ENCODE results near the gene YTHDC1. TPM values are rescaled to one million over a fixed set of nuclear protein-coding genes. Genes with fewer than 3 reads are reported as not detected.
"Not testable (repeated sequence)": the region's sequence is repeated elsewhere in the genome, so short reads cannot be mapped to it uniquely, and the experiment has no call there.

The YTHDC1 gene
- total and polyA plus RNA-seq, 4 donors = 37.8 to 103 (median 66.8) TPM

- Histone ChIP-seq H3K27me3 (ENCODE audit: control insufficient read depth in 1 of 2, insufficient read depth in 2 of 2, low read length in 1 of 2) (no peaks in the 10 kb centered on the region), H3K27ac (ENCODE audit: low read depth in 1 of 2, low read length in 2 of 2) (no peak overlapping the region), H3K4me1 (ENCODE audit: control insufficient read depth in 1 of 2, insufficient read depth in 2 of 2, low read length in 2 of 2) (no peaks in the 10 kb centered on the region), H3K9me3 (ENCODE audit: control insufficient read depth, low read length) (no peaks in the 10 kb centered on the region), H3K4me3 (ENCODE audit: low read length in 2 of 2) (no peak overlapping the region), H3K36me3 (ENCODE audit: control insufficient read depth in 1 of 2, insufficient read depth in 2 of 2, low read length in 1 of 2) (peaks cover 0 to 2% of the 10 kb centered on the region in 2 donors)
- DNase-seq = no peak
- ATAC-seq (ENCODE audit: low FRiP score) = no peak
- WGBS, 2 donors = 83 to 92% methylated on average over 1 of the region's 1 CpG
- intact Hi-C loops (cut with DNase I) = no loop called here
These were observed 58.6 kb downstream of the YTHDC1 start for GRCh38 chr4:68291256-68291655.

GRCh38 chr4:68288393-68288740 lies 61.5 kb downstream of the YTHDC1 start:
- ATAC-seq (ENCODE audit: low FRiP score) (no peak), DNase-seq (no peak)
- Histone ChIP-seq H3K27me3 (ENCODE audit: control insufficient read depth in 1 of 2, insufficient read depth in 2 of 2, low read length in 1 of 2) (no peaks in the 10 kb centered on the region), H3K4me3 (ENCODE audit: low read length in 2 of 2) (no peak overlapping the region), H3K4me1 (ENCODE audit: control insufficient read depth in 1 of 2, insufficient read depth in 2 of 2, low read length in 2 of 2) (no peaks in the 10 kb centered on the region), H3K36me3 (ENCODE audit: control insufficient read depth in 1 of 2, insufficient read depth in 2 of 2, low read length in 1 of 2) (no peaks in the 10 kb centered on the region), H3K27ac (ENCODE audit: low read depth in 1 of 2, low read length in 2 of 2) (no peak overlapping the region), H3K9me3 (ENCODE audit: control insufficient read depth, low read length) (no peaks in the 10 kb centered on the region)
- intact Hi-C loops (cut with DNase I) = no loop called here
- 47 to 66% methylated on average over 2 of the region's 2 CpGs for WGBS, 2 donors

GRCh38 chr4:68287704-68288392 lies 62.0 kb downstream of the YTHDC1 start:
- Histone ChIP-seq H3K9me3 (ENCODE audit: control insufficient read depth, low read length) (no peaks in the 10 kb centered on the region), H3K27me3 (ENCODE audit: control insufficient read depth in 1 of 2, insufficient read depth in 2 of 2, low read length in 1 of 2) (no peaks in the 10 kb centered on the region), H3K4me1 (ENCODE audit: control insufficient read depth in 1 of 2, insufficient read depth in 2 of 2, low read length in 2 of 2) (no peaks in the 10 kb centered on the region), H3K27ac (ENCODE audit: low read depth in 1 of 2, low read length in 2 of 2) (no peak overlapping the region), H3K4me3 (ENCODE audit: low read length in 2 of 2) (no peak overlapping the region), H3K36me3 (ENCODE audit: control insufficient read depth in 1 of 2, insufficient read depth in 2 of 2, low read length in 1 of 2) (no peaks in the 10 kb centered on the region)
- intact Hi-C loops (cut with DNase I) = no loop called here
- DNase-seq = no peak
- 52 to 68% methylated on average over 3 of the region's 3 CpGs for WGBS, 2 donors
- ATAC-seq (ENCODE audit: low FRiP score) = no peak

- no peak overlapping the region for H3K27ac ChIP-seq (ENCODE audit: low read depth in 1 of 2, low read length in 2 of 2)
- H3K4me1 ChIP-seq (ENCODE audit: control insufficient read depth in 1 of 2, insufficient read depth in 2 of 2, low read length in 2 of 2) = no peaks in the 10 kb centered on the region
- H3K27me3 ChIP-seq (ENCODE audit: control insufficient read depth in 1 of 2, insufficient read depth in 2 of 2, low read length in 1 of 2) = no peaks in the 10 kb centered on the region
- ATAC-seq (ENCODE audit: low FRiP score) = no peak
- intact Hi-C loops (cut with DNase I) = no loop called here
- H3K9me3 ChIP-seq (ENCODE audit: control insufficient read depth, low read length) = no peaks in the 10 kb centered on the region
- WGBS, 2 donors = 81% methylated on average over 3 of the region's 3 CpGs
- H3K4me3 ChIP-seq (ENCODE audit: low read length in 2 of 2) = no peak overlapping the region
- no peaks in the 10 kb centered on the region for H3K36me3 ChIP-seq (ENCODE audit: control insufficient read depth in 1 of 2, insufficient read depth in 2 of 2, low read length in 1 of 2)
- no peak for DNase-seq
These were observed 66.2 kb downstream of the YTHDC1 start for GRCh38 chr4:68283714-68284113.

GRCh38 chr4:68283095-68283494 lies 66.8 kb downstream of the YTHDC1 start:
- H3K9me3 ChIP-seq (ENCODE audit: control insufficient read depth, low read length) = no peaks in the 10 kb centered on the region
- no peaks in the 10 kb centered on the region for H3K36me3 ChIP-seq (ENCODE audit: control insufficient read depth in 1 of 2, insufficient read depth in 2 of 2, low read length in 1 of 2)
- intact Hi-C loops (cut with DNase I) = no loop called here
- WGBS, 2 donors = 84 to 86% methylated on average over 2 of the region's 2 CpGs
- H3K4me3 ChIP-seq (ENCODE audit: low read length in 2 of 2) = no peak overlapping the region
- H3K27ac ChIP-seq (ENCODE audit: low read depth in 1 of 2, low read length in 2 of 2) = no peak overlapping the region
- ATAC-seq (ENCODE audit: low FRiP score) (no peak), DNase-seq (no peak)
- no peaks in the 10 kb centered on the region for H3K27me3 ChIP-seq (ENCODE audit: control insufficient read depth in 1 of 2, insufficient read depth in 2 of 2, low read length in 1 of 2)
- no peaks in the 10 kb centered on the region for H3K4me1 ChIP-seq (ENCODE audit: control insufficient read depth in 1 of 2, insufficient read depth in 2 of 2, low read length in 2 of 2)

- H3K27ac ChIP-seq (ENCODE audit: low read depth in 1 of 2, low read length in 2 of 2); H3K9me3 ChIP-seq (ENCODE audit: control insufficient read depth, low read length); H3K4me3 ChIP-seq (ENCODE audit: low read length in 2 of 2); ATAC-seq (ENCODE audit: low FRiP score); H3K36me3 ChIP-seq (ENCODE audit: control insufficient read depth in 1 of 2, insufficient read depth in 2 of 2, low read length in 1 of 2); intact Hi-C loops (cut with DNase I); H3K4me1 ChIP-seq (ENCODE audit: control insufficient read depth in 1 of 2, insufficient read depth in 2 of 2, low read length in 2 of 2); H3K27me3 ChIP-seq (ENCODE audit: control insufficient read depth in 1 of 2, insufficient read depth in 2 of 2, low read length in 1 of 2); DNase-seq: not testable (repeated sequence)
- 82 to 87% methylated on average over 10 of the region's 10 CpGs for WGBS, 2 donors
These were observed 67.8 kb downstream of the YTHDC1 start for GRCh38 chr4:68281796-68282740.

- Histone ChIP-seq H3K4me1 (ENCODE audit: control insufficient read depth in 1 of 2, insufficient read depth in 2 of 2, low read length in 2 of 2) (no peaks in the 10 kb centered on the region), H3K9me3 (ENCODE audit: control insufficient read depth, low read length) (no peaks in the 10 kb centered on the region), H3K4me3 (ENCODE audit: low read length in 2 of 2) (no peak overlapping the region), H3K36me3 (ENCODE audit: control insufficient read depth in 1 of 2, insufficient read depth in 2 of 2, low read length in 1 of 2) (no peaks in the 10 kb centered on the region), H3K27me3 (ENCODE audit: control insufficient read depth in 1 of 2, insufficient read depth in 2 of 2, low read length in 1 of 2) (peaks cover 0 to 1% of the 10 kb centered on the region in 2 donors), H3K27ac (ENCODE audit: low read depth in 1 of 2, low read length in 2 of 2) (no peak overlapping the region)
- intact Hi-C loops (cut with DNase I) = no loop called here
- no peak for DNase-seq
- no peak for ATAC-seq (ENCODE audit: low FRiP score)
- 75 to 78% methylated on average over 2 of the region's 2 CpGs for WGBS, 2 donors
These were observed 71.9 kb downstream of the YTHDC1 start for GRCh38 chr4:68278029-68278428.

- H3K27ac ChIP-seq (ENCODE audit: low read depth in 1 of 2, low read length in 2 of 2) = no peak overlapping the region
- intact Hi-C loops (cut with DNase I) = no loop called here
- ATAC-seq (ENCODE audit: low FRiP score) = no peak
These were observed 72.3 kb downstream of the YTHDC1 start for GRCh38 chr4:68277627-68278026.

More at GRCh38 chr4:68277627-68278026, 72.3 kb downstream of the YTHDC1 start:
- Histone ChIP-seq H3K9me3 (ENCODE audit: control insufficient read depth, low read length) (no peaks in the 10 kb centered on the region), H3K4me3 (ENCODE audit: low read length in 2 of 2) (no peak overlapping the region), H3K27me3 (ENCODE audit: control insufficient read depth in 1 of 2, insufficient read depth in 2 of 2, low read length in 1 of 2) (peaks cover 0 to 1% of the 10 kb centered on the region in 2 donors), H3K36me3 (ENCODE audit: control insufficient read depth in 1 of 2, insufficient read depth in 2 of 2, low read length in 1 of 2) (no peaks in the 10 kb centered on the region), H3K4me1 (ENCODE audit: control insufficient read depth in 1 of 2, insufficient read depth in 2 of 2, low read length in 2 of 2) (no peaks in the 10 kb centered on the region)
- WGBS, 2 donors = 59% methylated on average over 2 of the region's 2 CpGs
- DNase-seq = no peak
